ENCODE measurements around the gene VPS37C.

Gene VPS37C

GRCh38 chr11:61164606-61165424, 3.6 kb upstream of the VPS37C start:
- Histone ChIP-seq H3K27ac (ENCODE audit: poor library complexity, severe bottlenecking) (no peak overlapping the region), H3K4me1 (ENCODE audit: insufficient read depth, poor library complexity, severe bottlenecking) (peaks cover 7% of the 10 kb centered on the region), H3K27me3 (ENCODE audit: insufficient read depth, poor library complexity, severe bottlenecking) (no peaks in the 10 kb centered on the region), H3K4me3 (ENCODE audit: severe bottlenecking) (no peak overlapping the region), H3K9me3 (ENCODE audit: severe bottlenecking) (no peaks in the 10 kb centered on the region), H3K36me3 (ENCODE audit: low read depth) (no peaks in the 10 kb centered on the region)
- TF ChIP-seq CTCF (IDR thresholded peaks at IDR 0.05; ENCODE audit: poor library complexity, severe bottlenecking), result no peak
- ATAC-seq (ENCODE audit: low read depth) (no peak), DNase-seq (ENCODE audit: low spot score) (no peak)

GRCh38 chr11:61163714-61164605, 2.7 kb upstream of the VPS37C start:
- Histone ChIP-seq H3K9me3 (ENCODE audit: severe bottlenecking) (no peaks in the 10 kb centered on the region), H3K4me3 (ENCODE audit: severe bottlenecking) (no peak overlapping the region), H3K27me3 (ENCODE audit: insufficient read depth, poor library complexity, severe bottlenecking) (no peaks in the 10 kb centered on the region), H3K36me3 (ENCODE audit: low read depth) (no peaks in the 10 kb centered on the region), H3K4me1 (ENCODE audit: insufficient read depth, poor library complexity, severe bottlenecking) (peaks cover 13% of the 10 kb centered on the region), H3K27ac (ENCODE audit: poor library complexity, severe bottlenecking) (no peak overlapping the region)
- no peak for TF ChIP-seq CTCF (IDR thresholded peaks at IDR 0.05; ENCODE audit: poor library complexity, severe bottlenecking)
- ATAC-seq (ENCODE audit: low read depth) (no peak), DNase-seq (ENCODE audit: low spot score) (no peak)

- H3K4me1 ChIP-seq (ENCODE audit: insufficient read depth, poor library complexity, severe bottlenecking), result peaks cover 22% of the 10 kb centered on the region
- no peaks in the 10 kb centered on the region; the same call in 1 of the 2 replicates for H3K36me3 ChIP-seq (ENCODE audit: low read depth)
- no peaks in the 10 kb centered on the region for H3K27me3 ChIP-seq (ENCODE audit: insufficient read depth, poor library complexity, severe bottlenecking)
- DNase-seq (ENCODE audit: low spot score) (no peak), ATAC-seq (ENCODE audit: low read depth) (no peak)
- H3K27ac ChIP-seq (ENCODE audit: poor library complexity, severe bottlenecking), result no peak overlapping the region
- no peak for TF ChIP-seq CTCF (IDR thresholded peaks at IDR 0.05; ENCODE audit: poor library complexity, severe bottlenecking)
- no peaks in the 10 kb centered on the region for H3K9me3 ChIP-seq (ENCODE audit: severe bottlenecking)
- no peak overlapping the region for H3K4me3 ChIP-seq (ENCODE audit: severe bottlenecking)
These were observed 1.8 kb upstream of the VPS37C start for GRCh38 chr11:61163021-61163420.

GRCh38 chr11:61162092-61162941, 1.1 kb upstream of the VPS37C start:
- Histone ChIP-seq H3K4me3 (ENCODE audit: severe bottlenecking) (peak overlapping the region; percentile 64), H3K27me3 (ENCODE audit: insufficient read depth, poor library complexity, severe bottlenecking) (no peaks in the 10 kb centered on the region), H3K4me1 (ENCODE audit: insufficient read depth, poor library complexity, severe bottlenecking) (peaks cover 22% of the 10 kb centered on the region), H3K27ac (ENCODE audit: poor library complexity, severe bottlenecking) (peak overlapping the region; percentile 80), H3K9me3 (ENCODE audit: severe bottlenecking) (no peaks in the 10 kb centered on the region), H3K36me3 (ENCODE audit: low read depth) (peaks cover 6% of the 10 kb centered on the region; the same call in 1 of the 2 replicates)
- ATAC-seq (ENCODE audit: low read depth) (no peak), DNase-seq (ENCODE audit: low spot score) (no peak)
- no peak for TF ChIP-seq CTCF (IDR thresholded peaks at IDR 0.05; ENCODE audit: poor library complexity, severe bottlenecking)

All from RWPE2 (cell line).